NB4 (cell line): ENCODE results near the gene CNNM1.

Experiments used
- MYC ChIP-seq: IDR thresholded peaks from 2 replicates; pipeline ENCODE4 v1.6.1; 2011; ENCODE audit warnings: low read depth, low read length
- POLR2A ChIP-seq: IDR thresholded peaks from 2 replicates; pipeline ENCODE4 v1.6.1; 2011; ENCODE audit warnings: mild to moderate bottlenecking; ENCODE audit not compliant: insufficient read length; ENCODE audit errors: extremely low read depth
- TF ChIP-seq, protein P1 (sequence below): IDR thresholded peaks from one replicate; pipeline ENCODE4 v1.5.1; 2012; ENCODE audit warnings: low read depth, low read length

DNA sequence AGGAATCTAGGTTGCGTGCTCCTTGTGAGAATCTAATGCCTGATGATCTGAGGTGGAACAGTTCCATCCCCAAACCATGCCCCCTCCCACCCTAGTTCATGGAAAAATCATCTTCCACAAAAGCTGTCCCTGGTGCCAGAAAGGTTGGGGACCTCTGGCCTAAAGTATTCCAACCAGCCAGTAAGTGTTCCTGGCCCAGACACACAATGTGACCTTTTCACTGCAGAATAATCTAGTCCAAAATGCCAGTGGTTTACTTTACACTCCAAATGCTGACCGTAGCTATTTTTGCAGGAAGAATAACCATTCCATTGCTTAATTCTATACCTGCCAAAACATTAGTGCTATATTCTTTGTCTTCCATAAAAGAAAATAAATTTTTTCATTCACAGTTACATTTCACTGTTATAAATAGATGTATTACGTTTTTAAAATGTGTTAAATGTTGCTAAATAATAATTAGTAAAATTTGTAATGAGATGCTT lies 10.4 kb downstream of the CNNM1 start:
- TF ChIP-seq, protein P1, sequence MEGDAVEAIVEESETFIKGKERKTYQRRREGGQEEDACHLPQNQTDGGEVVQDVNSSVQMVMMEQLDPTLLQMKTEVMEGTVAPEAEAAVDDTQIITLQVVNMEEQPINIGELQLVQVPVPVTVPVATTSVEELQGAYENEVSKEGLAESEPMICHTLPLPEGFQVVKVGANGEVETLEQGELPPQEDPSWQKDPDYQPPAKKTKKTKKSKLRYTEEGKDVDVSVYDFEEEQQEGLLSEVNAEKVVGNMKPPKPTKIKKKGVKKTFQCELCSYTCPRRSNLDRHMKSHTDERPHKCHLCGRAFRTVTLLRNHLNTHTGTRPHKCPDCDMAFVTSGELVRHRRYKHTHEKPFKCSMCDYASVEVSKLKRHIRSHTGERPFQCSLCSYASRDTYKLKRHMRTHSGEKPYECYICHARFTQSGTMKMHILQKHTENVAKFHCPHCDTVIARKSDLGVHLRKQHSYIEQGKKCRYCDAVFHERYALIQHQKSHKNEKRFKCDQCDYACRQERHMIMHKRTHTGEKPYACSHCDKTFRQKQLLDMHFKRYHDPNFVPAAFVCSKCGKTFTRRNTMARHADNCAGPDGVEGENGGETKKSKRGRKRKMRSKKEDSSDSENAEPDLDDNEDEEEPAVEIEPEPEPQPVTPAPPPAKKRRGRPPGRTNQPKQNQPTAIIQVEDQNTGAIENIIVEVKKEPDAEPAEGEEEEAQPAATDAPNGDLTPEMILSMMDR: no peak
- TF ChIP-seq POLR2A: no peak
- no peak for TF ChIP-seq MYC
